AG09309 (cell line): ENCODE measurements around the gene WDR41.

Source experiments
- DNase-seq: peaks from one replicate; pipeline ENCODE4 v3.0.0-alpha.2; 2010; ENCODE audit warnings: low read depth
- H3K4me3 ChIP-seq: 2 replicates; pipeline ENCODE4 v1.5.1; 2011; ENCODE audit warnings: mild to moderate bottlenecking, low read depth, low read length, moderate library complexity; ENCODE audit not compliant: control insufficient read depth
- TF ChIP-seq, protein P1 (sequence below): IDR thresholded peaks from 2 replicates; pipeline ENCODE4 v1.5.1; 2011; ENCODE audit warnings: mild to moderate bottlenecking, low read depth, low read length, inconsistent platforms; ENCODE audit not compliant: insufficient read depth, control insufficient read depth; ENCODE audit errors: missing control alignments

Gene WDR41

DNA sequence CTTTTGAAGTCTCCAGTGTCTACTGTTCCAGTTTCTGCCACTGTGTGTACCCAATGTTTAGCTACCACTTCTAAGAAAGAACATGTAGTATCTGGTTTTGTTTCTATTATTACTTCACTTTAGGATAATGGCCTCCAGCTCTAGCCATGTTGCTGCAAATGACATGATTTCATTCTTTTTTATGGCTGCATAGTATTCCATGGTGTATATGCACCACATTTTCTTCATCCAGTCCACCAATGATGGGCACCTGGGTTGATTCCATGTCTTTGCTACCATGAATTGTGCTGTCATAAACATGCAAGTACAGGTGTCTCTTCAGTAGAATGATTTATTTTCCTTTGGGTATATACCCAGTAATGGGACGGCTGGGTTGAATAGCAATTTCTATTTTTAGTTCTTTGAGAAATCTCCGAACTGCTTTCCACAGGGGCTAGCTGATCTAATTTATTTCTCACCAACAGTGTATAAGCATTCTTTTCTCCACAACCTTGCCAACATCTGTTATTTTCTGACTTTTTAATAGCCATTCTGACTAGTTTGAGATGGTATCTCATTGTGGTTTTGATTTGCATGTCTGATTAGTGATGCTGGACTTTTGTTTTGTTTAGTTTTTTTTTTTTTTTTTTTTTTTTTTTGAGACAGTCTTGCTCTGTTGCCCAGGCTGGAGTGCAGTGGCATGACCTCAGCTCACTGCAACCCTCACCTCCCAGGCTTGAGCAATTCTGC, 68.9 kb downstream of the WDR41 start:
- TF ChIP-seq, protein P1, sequence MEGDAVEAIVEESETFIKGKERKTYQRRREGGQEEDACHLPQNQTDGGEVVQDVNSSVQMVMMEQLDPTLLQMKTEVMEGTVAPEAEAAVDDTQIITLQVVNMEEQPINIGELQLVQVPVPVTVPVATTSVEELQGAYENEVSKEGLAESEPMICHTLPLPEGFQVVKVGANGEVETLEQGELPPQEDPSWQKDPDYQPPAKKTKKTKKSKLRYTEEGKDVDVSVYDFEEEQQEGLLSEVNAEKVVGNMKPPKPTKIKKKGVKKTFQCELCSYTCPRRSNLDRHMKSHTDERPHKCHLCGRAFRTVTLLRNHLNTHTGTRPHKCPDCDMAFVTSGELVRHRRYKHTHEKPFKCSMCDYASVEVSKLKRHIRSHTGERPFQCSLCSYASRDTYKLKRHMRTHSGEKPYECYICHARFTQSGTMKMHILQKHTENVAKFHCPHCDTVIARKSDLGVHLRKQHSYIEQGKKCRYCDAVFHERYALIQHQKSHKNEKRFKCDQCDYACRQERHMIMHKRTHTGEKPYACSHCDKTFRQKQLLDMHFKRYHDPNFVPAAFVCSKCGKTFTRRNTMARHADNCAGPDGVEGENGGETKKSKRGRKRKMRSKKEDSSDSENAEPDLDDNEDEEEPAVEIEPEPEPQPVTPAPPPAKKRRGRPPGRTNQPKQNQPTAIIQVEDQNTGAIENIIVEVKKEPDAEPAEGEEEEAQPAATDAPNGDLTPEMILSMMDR, result no peak
- DNase-seq, result peak; percentile 59
- H3K4me3 ChIP-seq, result no peak overlapping the region

- TF ChIP-seq, protein P1, result no peak
- no peak overlapping the region for H3K4me3 ChIP-seq
- DNase-seq, result no peak
Observed at GRCh38 chr5:77420940-77421339, 71.2 kb downstream of the WDR41 start.

DNA sequence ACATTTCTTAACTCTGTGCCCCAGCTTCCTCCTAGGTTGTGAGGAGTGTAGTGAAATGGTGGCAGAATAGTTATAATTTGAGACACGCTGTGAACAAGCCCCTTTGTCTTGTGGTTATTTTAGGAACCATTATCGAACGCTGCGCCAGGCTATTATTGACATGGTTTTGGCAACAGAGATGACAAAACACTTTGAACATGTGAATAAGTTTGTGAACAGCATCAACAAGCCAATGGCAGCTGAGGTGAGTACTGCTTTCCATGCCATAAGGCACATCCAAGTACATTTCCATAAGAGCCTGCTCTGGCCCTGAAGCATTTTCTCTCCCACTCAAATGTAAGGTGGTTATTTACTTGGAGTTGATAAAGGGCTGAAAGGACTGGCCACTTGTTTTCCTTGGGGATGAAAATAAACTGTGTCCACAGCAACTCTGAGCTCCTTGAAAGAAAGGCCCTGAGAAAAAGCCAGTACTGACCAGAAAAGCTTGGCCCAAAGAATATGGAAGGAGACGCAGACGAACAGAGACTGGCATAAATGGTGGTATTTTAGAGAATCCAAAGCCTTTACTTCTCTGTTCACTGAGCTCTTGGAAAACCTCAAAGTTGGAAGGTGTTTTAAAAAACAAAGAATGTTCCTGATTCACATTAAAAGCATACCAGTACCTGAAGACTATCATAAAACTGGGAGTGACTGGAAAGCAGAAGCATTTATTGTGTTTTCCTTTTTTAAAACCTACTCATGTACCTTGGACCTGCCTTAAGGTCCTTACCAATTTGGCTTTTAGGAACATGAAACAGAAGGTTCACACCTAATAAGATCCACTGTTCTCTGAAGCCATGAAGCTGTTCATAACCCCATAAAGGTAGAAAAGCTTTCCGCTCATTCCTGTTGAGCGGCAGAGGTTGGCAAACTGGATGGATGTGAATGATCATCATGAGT, 72.2 kb downstream of the WDR41 start:
- H3K4me3 ChIP-seq, result no peak overlapping the region
- TF ChIP-seq, protein P1, result no peak
- no peak for DNase-seq

DNA sequence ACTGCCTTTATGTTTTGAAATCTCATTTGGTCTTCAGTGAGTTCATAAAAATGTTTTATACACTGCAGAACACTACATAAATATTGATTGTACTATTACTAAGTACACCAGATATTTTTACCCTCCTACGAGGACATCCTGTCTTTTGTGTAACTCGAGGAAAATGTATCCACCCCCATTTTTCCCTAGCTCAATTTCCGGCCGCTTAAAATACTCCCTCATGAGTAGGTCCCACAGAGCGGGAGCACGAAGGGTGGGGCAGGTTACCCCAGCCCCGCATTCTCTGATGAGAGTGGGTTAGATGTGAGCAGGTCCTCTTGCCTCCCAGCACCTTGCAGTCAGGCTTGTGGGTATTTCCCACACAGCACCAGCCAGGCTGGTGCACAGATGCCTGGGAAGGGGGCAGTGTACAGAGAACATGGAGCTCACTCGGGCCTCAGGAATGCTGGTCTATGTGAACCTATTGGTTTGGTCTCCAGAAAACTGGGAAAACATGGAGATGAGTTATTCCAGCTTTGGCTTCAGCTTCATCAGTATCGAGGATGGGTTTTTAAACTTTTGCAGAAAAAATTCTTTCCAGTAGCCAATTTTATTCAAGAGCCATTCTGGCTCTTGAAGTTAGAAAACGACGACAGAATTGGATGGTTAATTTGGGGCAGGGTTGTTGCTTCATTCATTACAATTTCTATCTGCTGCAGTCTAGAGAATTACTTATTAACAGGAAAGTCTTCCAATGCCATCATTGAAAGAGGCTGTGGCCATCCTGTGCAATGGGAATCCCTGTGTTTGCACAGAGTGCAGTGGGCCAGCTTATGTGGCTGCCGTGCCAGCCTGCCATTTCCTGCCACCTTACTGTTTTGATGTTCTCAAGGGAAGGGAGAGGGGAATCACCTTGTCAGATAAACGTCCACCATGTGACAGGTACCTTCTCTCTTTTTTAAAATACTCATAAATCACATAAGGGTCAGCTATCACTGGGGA, 73.2 kb downstream of the WDR41 start:
- no peak overlapping the region for H3K4me3 ChIP-seq
- TF ChIP-seq, protein P1, result no peak
- no peak for DNase-seq

GRCh38 chr5:77418162-77418561, 74.0 kb downstream of the WDR41 start:
- TF ChIP-seq, protein P1, result no peak
- no peak overlapping the region for H3K4me3 ChIP-seq
- DNase-seq, result no peak

- TF ChIP-seq, protein P1, result no peak
- no peak overlapping the region for H3K4me3 ChIP-seq
Observed at GRCh38 chr5:77413049-77413448, 79.1 kb downstream of the WDR41 start.

More at GRCh38 chr5:77413049-77413448, 79.1 kb downstream of the WDR41 start:
- DNase-seq, result no peak
